HepG2 (cell line): ENCODE data around the gene DARS2. TPM values are rescaled to one million over a fixed set of nuclear protein-coding genes. Genes with fewer than 3 reads are reported as not detected.

Source experiments
- HBP1 ChIP-seq: IDR thresholded peaks from 2 replicates; pipeline ENCODE4 v1.6.1; 2016; ENCODE audit warnings: low read depth, control low read depth
- HNF4G ChIP-seq, 2 experiments: sonication (generic) in 1 of 2; formaldehyde crosslinking in 1 of 2; IDR thresholded peaks; 2 replicates each; pipeline versions ENCODE4 v1.4.0 to v1.6.1; 2011 to 2020; ENCODE audit warnings: borderline replicate concordance in 2 of 2, low read depth in 2 of 2, mild to moderate bottlenecking in 2 of 2, low read length in 1 of 2, missing genetic modification reagents in 1 of 2, moderate library complexity in 1 of 2
- KLF15 ChIP-seq: sonication (generic); formaldehyde crosslinking; IDR thresholded peaks from 2 replicates; pipeline ENCODE4 v1.8.1; 2023; ENCODE audit warnings: borderline replicate concordance, mild to moderate bottlenecking, inconsistent platforms, missing genetic modification reagents, mixed read lengths
- NBN ChIP-seq: fragments of 450-650 bp; conservative IDR thresholded peaks from 2 replicates; pipeline ENCODE4 v1.6.1; 2017
- U2AF1 ChIP-seq: fragments of 200-400 bp; formaldehyde crosslinking; optimal IDR thresholded peaks from 2 replicates; pipeline ENCODE3; 2017; ENCODE audit warnings: mild to moderate bottlenecking, low read depth, low read length
- ZBTB40 ChIP-seq, 2 experiments: fragments of 450-650 bp in 1 of 2; sonication (generic) in 1 of 2; formaldehyde crosslinking in 1 of 2; IDR thresholded peaks; 2 replicates each; pipeline versions ENCODE4 v1.6.1 to v1.8.0; 2016 to 2022; ENCODE audit warnings: antibody characterized with exemption in 1 of 2, mild to moderate bottlenecking in 1 of 2, missing genetic modification reagents in 1 of 2
- ZHX2 ChIP-seq, 2 experiments: sonication (generic) in 1 of 2; formaldehyde crosslinking in 1 of 2; IDR thresholded peaks; 2 replicates each; pipeline versions ENCODE4 v1.6.1 to v1.9.0; 2014 to 2022; ENCODE audit warnings: antibody characterized with exemption in 1 of 2, borderline replicate concordance in 1 of 2, inconsistent platforms in 1 of 2, low read depth in 1 of 2, missing genetic modification reagents in 1 of 2
- ZNF264 ChIP-seq: sonication (generic); formaldehyde crosslinking; IDR thresholded peaks from 2 replicates; pipeline ENCODE4 v1.4.0; 2020; ENCODE audit warnings: missing genetic modification reagents
- ZNF557 ChIP-seq: sonication (generic); formaldehyde crosslinking; IDR thresholded peaks from 2 replicates; pipeline ENCODE4 v1.4.0; 2020; ENCODE audit warnings: missing genetic modification reagents
- ZNF841 ChIP-seq: sonication (generic); formaldehyde crosslinking; IDR thresholded peaks from 2 replicates; pipeline ENCODE4 v1.8.1; 2023; ENCODE audit warnings: missing genetic modification reagents, borderline replicate concordance
- polyA plus RNA-seq, 8 experiments: library from polyadenylated mRNA; depleted of rRNA in 3 of 8; stranded (reverse) in 7 of 8; unstranded in 1 of 8; fragments of >200 nt; fragmentation: Illumina TruSeq in 4 of 8; extraction: Trizol in 4 of 8; gene quantifications; 2 replicates each; pipeline versions ENCODE4 v1.2.1 to v1.2.3, GENCODE V29; 2011 to 2016; ENCODE audit warnings: low read depth in 4 of 8, missing spikeins in 1 of 8, mixed read lengths in 1 of 8; ENCODE audit not compliant: insufficient read depth in 1 of 8
- total RNA-seq, 5 experiments: library from RNA; depleted of rRNA; stranded (reverse); fragments of >200 nt; fragmentation: Illumina TruSeq; extraction: Trizol; gene quantifications; 2 replicates each; pipeline ENCODE4 v1.2.3, GENCODE V29; 2016; ENCODE audit warnings: low read depth in 1 of 5

The DARS2 gene
- total and polyA plus RNA-seq, 2 of the 13 experiments (the other 11 are each of a cell fraction or from before 2014, with no cell fraction given) = 17.6 to 27.7 TPM

- TF ChIP-seq ZBTB40 (IDR thresholded peaks at IDR 0.05) = peak; percentile 28; the same call in 1 of the 2 replicates
- no peak for TF ChIP-seq ZBTB40 (CRISPR knock-in tag; IDR thresholded peaks at IDR 0.05)
- TF ChIP-seq HBP1 (CRISPR knock-in tag) = no peak; the same call in none of the 2 replicates
- 0 out of 2 replicates have a peak, but pooled peaks have one; percentile 38 for TF ChIP-seq HNF4G (IDR thresholded peaks at IDR 0.05; ENCODE audit: borderline replicate concordance, low read depth, low read length)
- no peak for TF ChIP-seq HNF4G (CRISPR knock-in tag; IDR thresholded peaks at IDR 0.05; ENCODE audit: borderline replicate concordance, low read depth)
- TF ChIP-seq ZNF264 (CRISPR knock-in tag) = peak; percentile 49
- TF ChIP-seq ZNF841 (CRISPR knock-in tag) = no peak
- TF ChIP-seq ZNF557 (CRISPR knock-in tag) = no peak
- TF ChIP-seq KLF15 (CRISPR knock-in tag) = peak; percentile 78; the same call in 1 of the 2 replicates
- TF ChIP-seq U2AF1 = no peak
- 0 out of 2 replicates have a peak, but pooled peaks have one; percentile 9 for TF ChIP-seq ZHX2 (IDR thresholded peaks at IDR 0.05; ENCODE audit: low read depth)
- TF ChIP-seq ZHX2 (CRISPR knock-in tag; IDR thresholded peaks at IDR 0.05; ENCODE audit: borderline replicate concordance) = no peak; the same call in 1 of the 2 replicates
- TF ChIP-seq NBN = no peak
These were observed 44.0 kb downstream of the DARS2 start, which contains the start of gene ZBTB37 (continued) for GRCh38 chr1:173868266-173869020.
